KMS-11 (cell line): ENCODE data around the gene RREB1.
A peak's percentile ranks its signal among the peaks of the same experiment; 100 is the strongest.

Source experiments
- H2AFZ ChIP-seq: fragments of 200-600 bp; sonication (generic); 2 replicates; pipeline ENCODE4 v1.6.1; 2016; ENCODE audit warnings: antibody characterized with exemption, mixed run types, low read depth
- H3K27ac ChIP-seq: fragments of 200-600 bp; sonication (generic); 2 replicates; pipeline ENCODE4 v1.6.1; 2016; ENCODE audit warnings: mild to moderate bottlenecking, mixed run types
- H3K27me3 ChIP-seq: fragments of 200-600 bp; sonication (generic); 2 replicates; pipeline ENCODE4 v1.6.1; 2017; ENCODE audit warnings: mild to moderate bottlenecking, low read depth, mixed run types, moderate library complexity; ENCODE audit not compliant: insufficient read depth
- H3K36me3 ChIP-seq: fragments of 200-600 bp; sonication (generic); 2 replicates; pipeline ENCODE4 v1.6.1; 2017; ENCODE audit warnings: mild to moderate bottlenecking, mixed run types; ENCODE audit not compliant: insufficient read depth
- H3K4me1 ChIP-seq: fragments of 200-600 bp; sonication (generic); 2 replicates; pipeline ENCODE4 v1.6.1; 2016; ENCODE audit warnings: mild to moderate bottlenecking, low read depth, mixed run types; ENCODE audit not compliant: poor library complexity, severe bottlenecking
- H3K4me2 ChIP-seq: fragments of 200-600 bp; sonication (generic); 2 replicates; pipeline ENCODE4 v1.7.0; 2016; ENCODE audit warnings: mild to moderate bottlenecking, mixed run types
- H3K4me3 ChIP-seq: fragments of 200-600 bp; sonication (generic); IDR thresholded peaks from 2 replicates; pipeline ENCODE4 v1.6.1; 2017; ENCODE audit warnings: low read depth, low read length, mixed read lengths; ENCODE audit not compliant: insufficient read depth
- H3K79me2 ChIP-seq: fragments of 200-600 bp; sonication (generic); 2 replicates; pipeline ENCODE4 v1.6.1; 2016; ENCODE audit warnings: low read depth, mixed run types; ENCODE audit not compliant: insufficient read depth
- H3K9ac ChIP-seq: fragments of 200-600 bp; sonication (generic); 2 replicates; pipeline ENCODE4 v1.6.1; 2016; ENCODE audit warnings: mild to moderate bottlenecking, mixed run types
- H4K20me1 ChIP-seq: fragments of 200-600 bp; sonication (generic); 2 replicates; pipeline ENCODE4 v1.6.1; 2016; ENCODE audit warnings: mild to moderate bottlenecking, mixed run types; ENCODE audit not compliant: insufficient read depth
- TF ChIP-seq, protein P1 (sequence below): fragments of 200-600 bp; sonication (generic); conservative IDR thresholded peaks from 2 replicates; pipeline ENCODE4 v1.6.1; 2017; ENCODE audit warnings: low read depth, mild to moderate bottlenecking, antibody characterized with exemption, low read length, moderate library complexity, mixed read lengths

RREB1 gene

DNA sequence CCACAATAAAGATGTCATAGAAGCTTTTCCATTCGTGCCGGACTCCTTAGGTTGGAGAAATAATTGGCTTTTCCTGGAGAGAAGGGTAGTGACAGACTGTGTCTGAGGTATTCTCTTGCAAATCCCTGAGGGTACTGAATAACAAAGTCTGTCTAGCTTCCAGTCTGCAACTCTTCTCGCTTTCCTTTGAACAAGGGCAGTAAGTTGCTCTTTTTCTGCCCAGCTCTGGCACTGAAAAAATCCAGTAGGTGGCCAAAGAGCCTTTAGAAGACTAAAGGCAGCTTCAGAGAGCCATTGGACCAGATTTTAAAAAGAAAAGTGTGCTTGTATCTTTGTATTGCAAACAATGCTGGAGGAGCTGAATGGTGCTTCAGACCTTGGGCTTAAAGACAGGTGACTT, 20.7 kb upstream of the RREB1 start:
- Histone ChIP-seq H3K27me3 (no peaks in the 10 kb centered on the region), H2AFZ (no peak overlapping the region), H3K27ac (no peak overlapping the region), H3K4me1 (peaks cover 35% of the 10 kb centered on the region), H3K4me2 (peak overlapping the region; percentile 81), H3K79me2 (no peaks in the 10 kb centered on the region), H4K20me1 (no peaks in the 10 kb centered on the region), H3K9ac (peak overlapping the region; percentile 11; the same call in 1 of the 2 replicates), H3K36me3 (no peaks in the 10 kb centered on the region), H3K4me3 (no peak overlapping the region)
- TF ChIP-seq, protein P1, sequence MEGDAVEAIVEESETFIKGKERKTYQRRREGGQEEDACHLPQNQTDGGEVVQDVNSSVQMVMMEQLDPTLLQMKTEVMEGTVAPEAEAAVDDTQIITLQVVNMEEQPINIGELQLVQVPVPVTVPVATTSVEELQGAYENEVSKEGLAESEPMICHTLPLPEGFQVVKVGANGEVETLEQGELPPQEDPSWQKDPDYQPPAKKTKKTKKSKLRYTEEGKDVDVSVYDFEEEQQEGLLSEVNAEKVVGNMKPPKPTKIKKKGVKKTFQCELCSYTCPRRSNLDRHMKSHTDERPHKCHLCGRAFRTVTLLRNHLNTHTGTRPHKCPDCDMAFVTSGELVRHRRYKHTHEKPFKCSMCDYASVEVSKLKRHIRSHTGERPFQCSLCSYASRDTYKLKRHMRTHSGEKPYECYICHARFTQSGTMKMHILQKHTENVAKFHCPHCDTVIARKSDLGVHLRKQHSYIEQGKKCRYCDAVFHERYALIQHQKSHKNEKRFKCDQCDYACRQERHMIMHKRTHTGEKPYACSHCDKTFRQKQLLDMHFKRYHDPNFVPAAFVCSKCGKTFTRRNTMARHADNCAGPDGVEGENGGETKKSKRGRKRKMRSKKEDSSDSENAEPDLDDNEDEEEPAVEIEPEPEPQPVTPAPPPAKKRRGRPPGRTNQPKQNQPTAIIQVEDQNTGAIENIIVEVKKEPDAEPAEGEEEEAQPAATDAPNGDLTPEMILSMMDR: no peak

DNA sequence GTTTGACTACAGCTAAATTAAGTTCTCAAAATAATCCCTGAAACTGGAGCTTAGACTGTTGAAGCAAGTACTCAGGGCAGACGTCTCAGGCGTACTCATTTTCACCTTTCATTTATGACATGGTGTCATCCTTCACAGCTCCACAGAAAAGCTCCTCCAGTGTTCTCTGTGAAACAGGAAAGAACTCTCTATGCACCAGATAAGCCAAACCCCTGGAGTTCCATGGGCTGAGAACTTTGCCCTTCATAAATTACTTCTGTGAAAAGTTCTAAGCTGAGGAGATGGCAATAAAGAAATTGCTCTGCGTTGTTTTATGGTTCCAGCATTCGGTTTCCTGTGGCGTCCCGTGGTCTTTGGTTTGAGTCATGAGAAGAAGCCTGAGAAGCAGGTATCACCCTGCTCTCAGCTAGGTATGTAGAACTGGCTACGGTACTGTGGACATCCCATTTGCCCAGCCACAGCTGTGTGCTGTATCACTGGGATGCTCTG, 20.2 kb upstream of the RREB1 start:
- H3K36me3 ChIP-seq: no peaks in the 10 kb centered on the region
- H3K4me1 ChIP-seq: peaks cover 35% of the 10 kb centered on the region
- H4K20me1 ChIP-seq: no peaks in the 10 kb centered on the region
- no peaks in the 10 kb centered on the region for H3K79me2 ChIP-seq
- H3K4me3 ChIP-seq: no peak overlapping the region
- H3K4me2 ChIP-seq: peak overlapping the region; percentile 81
- no peak overlapping the region for H3K27ac ChIP-seq
- TF ChIP-seq, protein P1: no peak
- H3K9ac ChIP-seq: no peak overlapping the region
- H2AFZ ChIP-seq: no peak overlapping the region
- no peaks in the 10 kb centered on the region for H3K27me3 ChIP-seq

DNA sequence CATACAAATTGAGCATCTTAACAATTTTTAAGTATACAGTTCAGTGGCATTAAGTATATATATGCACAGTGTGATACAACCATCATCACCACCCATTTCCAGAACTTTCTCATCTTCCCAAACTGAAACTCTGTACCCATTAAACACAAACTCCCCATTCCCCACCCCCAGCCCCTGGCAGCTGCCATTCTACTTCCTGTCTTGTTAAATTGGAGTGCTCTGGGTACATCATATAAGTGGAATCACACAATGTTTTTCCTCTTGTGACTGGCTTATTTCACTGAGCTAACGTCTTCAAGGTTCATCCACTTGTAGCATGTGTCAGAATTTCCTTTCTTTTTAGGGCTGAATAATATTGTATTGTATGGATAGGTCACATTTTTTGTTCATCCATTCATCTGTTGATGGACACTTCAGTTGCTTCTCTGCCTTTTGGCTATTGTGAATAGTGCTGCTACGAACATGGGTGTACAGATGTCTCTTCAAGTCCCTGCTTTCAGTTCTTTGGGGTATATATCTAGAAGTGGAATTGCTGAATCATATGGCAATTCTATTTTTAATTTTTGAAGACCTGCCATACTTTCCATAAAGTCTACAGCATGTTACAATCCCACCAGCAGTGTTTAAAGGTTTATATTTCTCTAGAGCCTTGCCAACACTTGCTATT, 19.6 kb upstream of the RREB1 start:
- TF ChIP-seq, protein P1: no peak
- no peaks in the 10 kb centered on the region for H3K27me3 ChIP-seq
- no peak overlapping the region for H3K27ac ChIP-seq
- no peaks in the 10 kb centered on the region for H4K20me1 ChIP-seq
- H3K9ac ChIP-seq: no peak overlapping the region
- H2AFZ ChIP-seq: no peak overlapping the region
- H3K4me1 ChIP-seq: peaks cover 35% of the 10 kb centered on the region
- H3K4me3 ChIP-seq: no peak overlapping the region
- H3K4me2 ChIP-seq: peak overlapping the region; percentile 81; the same call in 1 of the 2 replicates
- no peaks in the 10 kb centered on the region for H3K79me2 ChIP-seq
- no peaks in the 10 kb centered on the region for H3K36me3 ChIP-seq

DNA sequence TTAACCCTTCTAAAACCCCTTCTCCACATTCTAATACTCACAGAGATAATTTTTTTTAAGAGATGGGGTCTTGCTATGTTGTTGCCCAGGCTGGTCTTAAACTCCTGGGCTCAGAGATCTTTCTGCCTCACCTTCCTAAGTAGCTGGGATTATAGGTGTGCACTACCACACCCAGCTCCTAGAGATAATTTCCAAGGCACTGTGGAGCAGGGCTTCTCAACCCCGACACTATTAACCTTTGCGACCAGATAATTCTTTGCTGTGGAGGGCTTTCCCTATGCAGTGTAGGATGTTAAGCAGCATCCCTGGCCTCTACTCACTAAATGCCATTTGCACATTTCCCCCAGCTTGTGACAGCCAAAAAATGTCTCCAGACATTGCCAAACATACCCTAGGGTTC, 8.8 kb upstream of the RREB1 start:
- Histone ChIP-seq H3K4me1 (no peaks in the 10 kb centered on the region), H3K4me2 (no peak overlapping the region), H3K4me3 (no peak overlapping the region), H3K27ac (no peak overlapping the region), H3K9ac (no peak overlapping the region), H3K36me3 (no peaks in the 10 kb centered on the region), H2AFZ (no peak overlapping the region), H4K20me1 (no peaks in the 10 kb centered on the region), H3K27me3 (no peaks in the 10 kb centered on the region), H3K79me2 (no peaks in the 10 kb centered on the region)
- TF ChIP-seq, protein P1: no peak
